Activated naive CD4-positive, alpha-beta T cell treated with anti-CD3 and anti-CD28 coated beads, Interleukin-2, amount 50 U/mL, for 24 hours (primary cell): Measurements from ENCODE around the gene NEK10.
"Not testable (repeated sequence)": the region's sequence is repeated elsewhere in the genome, so short reads cannot be mapped to it uniquely, and the experiment has no call there.

Experiments
- H3K27ac Mint-ChIP-seq: one replicate; pipeline ENCODE4 v1.8.0; 2021; ENCODE audit warnings: mild to moderate bottlenecking, mixed read lengths
- H3K27me3 Mint-ChIP-seq: one replicate; pipeline ENCODE4 v1.8.0; 2021; ENCODE audit warnings: mixed read lengths
- H3K36me3 Mint-ChIP-seq: one replicate; pipeline ENCODE4 v1.8.0; 2021; ENCODE audit warnings: mixed read lengths
- H3K4me1 Mint-ChIP-seq: one replicate; pipeline ENCODE4 v1.8.0; 2021; ENCODE audit warnings: mixed read lengths
- H3K4me3 Mint-ChIP-seq: one replicate; pipeline ENCODE4 v1.8.0; 2021; ENCODE audit warnings: mild to moderate bottlenecking, mixed read lengths
- H3K9me3 Mint-ChIP-seq: one replicate; pipeline ENCODE4 v1.8.0; 2021; ENCODE audit warnings: mixed read lengths

The NEK10 gene

DNA sequence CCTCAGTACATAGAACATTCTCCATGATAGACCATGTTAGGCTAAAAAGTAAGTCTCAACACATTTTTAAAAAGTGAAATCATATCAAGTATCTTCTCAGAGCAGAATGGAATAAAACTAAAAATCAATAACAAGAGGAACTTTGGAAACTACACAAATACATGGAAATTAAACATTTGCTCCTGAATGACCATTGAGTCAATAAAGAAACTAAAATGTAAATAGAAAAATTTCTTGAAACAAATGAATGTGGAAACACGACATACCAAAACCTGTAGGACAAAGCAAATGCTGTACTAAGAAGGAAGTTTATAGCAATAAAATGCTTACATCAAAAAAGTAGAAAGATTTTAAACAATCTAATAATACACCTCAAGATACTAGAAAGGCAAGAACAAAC lies 33.6 kb downstream of the NEK10 start:
- no peak overlapping the region for H3K27ac Mint-ChIP-seq
- H3K27me3 Mint-ChIP-seq, result peaks cover 6% of the 10 kb centered on the region
- H3K9me3 Mint-ChIP-seq, result no peaks in the 10 kb centered on the region
- H3K4me1 Mint-ChIP-seq, result no peaks in the 10 kb centered on the region
- H3K4me3 Mint-ChIP-seq, result no peak overlapping the region
- peaks cover 3% of the 10 kb centered on the region for H3K36me3 Mint-ChIP-seq

- no peak overlapping the region for H3K4me3 Mint-ChIP-seq
- no peaks in the 10 kb centered on the region for H3K9me3 Mint-ChIP-seq
- no peak overlapping the region for H3K27ac Mint-ChIP-seq
Measured at GRCh38 chr3:27333843-27334242, 35.3 kb downstream of the NEK10 start.

GRCh38 chr3:27328982-27329762 lies 40.0 kb downstream of the NEK10 start:
- H3K27ac Mint-ChIP-seq, H3K4me3 Mint-ChIP-seq, H3K9me3 Mint-ChIP-seq, H3K27me3 Mint-ChIP-seq, H3K36me3 Mint-ChIP-seq, H3K4me1 Mint-ChIP-seq: not testable (repeated sequence)

More at GRCh38 chr3:27333843-27334242, 35.3 kb downstream of the NEK10 start:
- H3K4me1 Mint-ChIP-seq, result no peaks in the 10 kb centered on the region
- peaks cover 6% of the 10 kb centered on the region for H3K27me3 Mint-ChIP-seq
- H3K36me3 Mint-ChIP-seq, result peaks cover 3% of the 10 kb centered on the region

DNA sequence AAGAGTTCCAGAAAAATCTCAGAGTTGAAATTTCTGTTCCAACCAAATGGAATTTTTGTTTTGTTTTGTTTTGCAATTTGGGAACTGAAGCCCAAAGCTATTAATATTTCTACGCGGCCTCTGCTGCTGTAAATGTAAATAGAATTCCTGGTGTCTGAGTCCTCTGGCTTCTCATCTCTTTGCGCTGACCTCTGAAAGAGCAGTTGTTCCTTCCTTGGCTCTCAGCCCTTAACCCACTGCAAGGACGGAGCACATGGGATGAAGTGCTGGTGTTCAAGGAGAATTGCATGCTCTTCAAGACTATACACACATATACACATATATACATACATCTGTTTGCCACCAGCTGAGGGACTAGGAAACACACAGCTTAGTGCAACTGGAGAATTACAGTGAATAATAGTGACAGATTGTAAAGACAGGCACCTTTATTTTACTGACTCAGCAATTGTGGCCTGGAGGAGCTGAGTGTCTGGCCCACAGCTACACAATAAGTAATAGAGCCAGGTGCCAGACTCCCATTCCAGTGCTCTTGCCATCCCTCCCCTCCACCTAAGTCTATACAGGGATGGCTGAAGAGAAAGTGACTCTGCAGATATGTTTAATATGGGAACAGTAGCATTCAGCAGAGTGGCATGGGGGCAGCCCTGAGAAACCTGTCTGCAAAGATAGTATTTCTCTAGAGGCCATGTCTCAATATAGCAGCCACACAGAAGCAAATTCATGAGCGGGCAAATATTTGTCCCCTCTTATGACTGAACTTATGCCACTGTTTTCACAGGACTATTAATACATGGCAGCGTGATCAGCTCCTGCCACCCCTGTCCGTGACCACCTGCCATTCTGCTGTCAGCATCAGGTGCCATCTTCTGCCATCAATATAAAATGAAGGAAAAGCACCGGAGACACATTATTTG lies 42.3 kb downstream of the NEK10 start:
- no peak overlapping the region for H3K4me3 Mint-ChIP-seq
- no peaks in the 10 kb centered on the region for H3K27me3 Mint-ChIP-seq
- no peak overlapping the region for H3K27ac Mint-ChIP-seq
- peaks cover 7% of the 10 kb centered on the region for H3K9me3 Mint-ChIP-seq
- no peaks in the 10 kb centered on the region for H3K36me3 Mint-ChIP-seq
- no peaks in the 10 kb centered on the region for H3K4me1 Mint-ChIP-seq

DNA sequence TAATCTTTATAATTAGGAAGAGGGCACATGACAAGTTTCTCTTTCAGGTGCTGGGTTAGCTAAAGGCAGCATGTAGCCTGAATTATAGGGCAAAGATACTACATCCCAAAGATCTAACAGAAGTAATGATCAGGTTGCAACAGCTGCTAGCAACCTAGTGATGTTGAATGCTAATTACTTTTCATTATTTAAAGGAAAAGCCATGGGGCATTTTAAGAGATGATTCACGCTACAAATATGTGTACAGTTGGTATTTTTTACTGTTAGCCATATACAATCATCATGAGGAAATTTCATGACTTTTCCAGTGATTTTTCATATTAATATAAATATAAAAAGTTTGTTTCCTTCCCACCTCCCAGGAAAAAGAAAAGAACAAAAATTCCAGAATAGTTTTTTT lies 43.0 kb downstream of the NEK10 start:
- no peak overlapping the region for H3K27ac Mint-ChIP-seq
- no peak overlapping the region for H3K4me3 Mint-ChIP-seq
- peaks cover 7% of the 10 kb centered on the region for H3K9me3 Mint-ChIP-seq
- H3K4me1 Mint-ChIP-seq, result no peaks in the 10 kb centered on the region
- H3K36me3 Mint-ChIP-seq, result no peaks in the 10 kb centered on the region
- no peaks in the 10 kb centered on the region for H3K27me3 Mint-ChIP-seq

DNA sequence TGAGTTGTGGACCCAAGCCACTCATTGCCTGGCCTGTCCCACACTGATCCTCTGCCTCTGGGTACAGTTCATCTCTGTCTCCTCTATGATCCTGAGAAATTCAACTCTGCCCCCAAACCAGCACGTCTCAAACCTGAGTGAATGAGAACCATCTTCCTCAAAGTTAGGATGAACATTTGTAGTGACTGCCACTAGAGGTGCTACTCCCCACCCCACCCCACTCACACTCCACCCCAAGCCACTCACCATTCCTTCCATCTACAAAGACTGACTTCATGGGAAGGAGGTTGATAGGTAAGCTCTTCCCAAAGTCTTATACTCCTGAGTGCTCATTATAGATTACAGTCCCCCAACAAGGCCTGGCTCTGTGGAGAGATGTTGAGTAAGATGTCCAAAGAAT lies 43.8 kb downstream of the NEK10 start:
- Mint-ChIP-seq H3K27ac (no peak overlapping the region), H3K9me3 (peaks cover 7% of the 10 kb centered on the region), H3K4me1 (no peaks in the 10 kb centered on the region), H3K36me3 (no peaks in the 10 kb centered on the region), H3K4me3 (no peak overlapping the region), H3K27me3 (no peaks in the 10 kb centered on the region)

DNA sequence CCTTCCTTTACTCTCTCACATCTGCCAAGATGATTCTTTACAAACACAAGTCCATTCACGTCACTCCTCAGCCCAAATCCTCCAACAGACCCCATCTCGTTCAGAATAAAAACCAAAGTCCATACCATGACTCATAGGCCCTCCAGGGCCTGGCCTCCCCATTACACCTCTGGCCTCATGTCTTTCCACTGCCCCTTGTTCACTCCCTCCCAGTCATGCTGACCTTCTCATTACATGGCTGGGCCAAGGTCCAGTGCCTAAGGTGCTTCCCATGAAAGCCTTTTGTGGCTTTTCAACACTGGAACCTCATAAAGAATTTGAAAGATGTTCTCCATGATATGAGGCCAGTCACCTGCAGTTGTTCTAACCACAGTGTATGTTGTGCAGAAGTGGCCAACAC lies 44.5 kb downstream of the NEK10 start:
- no peak overlapping the region for H3K27ac Mint-ChIP-seq
- no peaks in the 10 kb centered on the region for H3K27me3 Mint-ChIP-seq
- H3K4me1 Mint-ChIP-seq, result no peaks in the 10 kb centered on the region
- H3K9me3 Mint-ChIP-seq, result peaks cover 7% of the 10 kb centered on the region
- H3K4me3 Mint-ChIP-seq, result no peak overlapping the region
- H3K36me3 Mint-ChIP-seq, result no peaks in the 10 kb centered on the region

GRCh38 chr3:27323087-27323570 lies 46.1 kb downstream of the NEK10 start:
- Mint-ChIP-seq H3K27ac (no peak overlapping the region), H3K4me1 (no peaks in the 10 kb centered on the region), H3K36me3 (no peaks in the 10 kb centered on the region), H3K9me3 (peaks cover under 1% of the 10 kb centered on the region), H3K4me3 (no peak overlapping the region), H3K27me3 (no peaks in the 10 kb centered on the region)

- Mint-ChIP-seq H3K36me3 (no peaks in the 10 kb centered on the region), H3K27ac (no peak overlapping the region), H3K9me3 (no peaks in the 10 kb centered on the region), H3K27me3 (no peaks in the 10 kb centered on the region), H3K4me1 (no peaks in the 10 kb centered on the region), H3K4me3 (no peak overlapping the region)
Measured at GRCh38 chr3:27322634-27323033, 46.5 kb downstream of the NEK10 start.

DNA sequence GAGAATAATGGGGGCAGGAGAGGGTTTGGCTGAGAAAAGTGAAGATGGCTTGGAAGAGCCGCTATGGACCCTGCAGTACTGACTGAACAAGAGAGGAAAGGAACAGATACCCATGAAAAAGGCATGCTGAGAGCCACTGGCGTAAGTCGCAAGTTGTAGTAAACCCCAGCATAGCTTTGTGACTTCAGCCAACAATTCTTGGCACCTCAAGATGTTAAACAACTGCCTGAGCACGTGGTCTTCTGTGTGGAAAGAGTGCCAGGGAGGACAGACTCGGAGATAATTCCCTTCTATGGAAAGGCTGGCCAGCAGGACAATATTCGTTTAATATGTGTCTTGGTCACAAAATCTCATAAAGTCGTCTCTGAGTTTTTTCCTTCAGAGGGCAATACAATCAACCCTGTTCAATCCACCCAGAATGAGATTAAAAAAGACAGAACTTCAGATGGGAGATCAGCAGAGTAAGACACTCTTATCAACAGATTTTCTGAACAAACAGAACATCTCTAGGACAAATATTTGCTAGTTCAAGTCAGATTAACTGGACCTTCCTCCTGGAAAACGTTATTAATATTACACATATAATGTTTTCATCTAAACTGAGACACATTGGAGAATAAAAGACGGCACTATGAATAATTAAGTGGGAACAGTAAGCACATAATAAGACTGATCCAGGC lies 49.2 kb downstream of the NEK10 start:
- no peak overlapping the region for H3K4me3 Mint-ChIP-seq
- H3K36me3 Mint-ChIP-seq, result no peaks in the 10 kb centered on the region
- H3K27me3 Mint-ChIP-seq, result no peaks in the 10 kb centered on the region
- H3K27ac Mint-ChIP-seq, result no peak overlapping the region
- H3K9me3 Mint-ChIP-seq, result no peaks in the 10 kb centered on the region
- no peaks in the 10 kb centered on the region for H3K4me1 Mint-ChIP-seq

DNA sequence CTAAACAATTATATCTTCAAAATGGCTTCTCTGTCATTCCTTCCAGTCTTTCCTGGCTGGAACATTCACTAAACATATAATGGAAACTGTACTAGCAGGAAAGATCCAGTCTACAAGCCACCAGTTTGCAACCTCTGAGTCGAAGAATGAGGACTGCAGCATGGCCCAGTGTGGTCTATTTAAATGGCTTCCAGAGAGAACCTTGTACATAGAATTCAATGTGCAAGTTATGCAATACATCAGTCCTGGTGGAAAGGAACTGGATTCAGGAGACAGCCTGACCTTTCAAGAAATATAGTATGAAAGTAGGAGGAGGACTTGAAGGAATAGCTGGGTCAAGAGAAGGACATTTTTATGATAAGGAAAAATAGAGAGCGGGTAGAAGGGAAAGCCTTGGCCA lies 49.9 kb downstream of the NEK10 start:
- no peak overlapping the region for H3K27ac Mint-ChIP-seq
- H3K4me1 Mint-ChIP-seq, result no peaks in the 10 kb centered on the region
- no peaks in the 10 kb centered on the region for H3K36me3 Mint-ChIP-seq

DNA sequence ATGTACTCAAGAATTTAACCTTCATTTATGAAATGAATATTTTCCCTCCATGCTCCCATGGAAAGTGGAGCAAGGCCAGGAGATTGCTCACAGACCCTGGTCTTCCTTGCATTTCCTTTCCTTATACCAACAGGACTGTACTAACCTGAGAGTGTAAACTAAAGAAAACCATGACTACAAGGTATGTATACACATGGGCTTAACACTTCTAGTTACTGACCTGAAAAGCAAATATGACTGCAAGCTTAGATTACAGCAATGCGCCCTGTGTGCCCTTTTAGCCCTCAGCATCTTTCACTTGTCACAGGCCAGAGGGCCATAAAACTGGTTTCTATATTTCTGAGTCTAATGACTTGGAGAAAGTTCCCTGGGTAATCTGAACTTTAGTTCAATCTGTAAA lies 52.1 kb downstream of the NEK10 start:
- H3K27me3 Mint-ChIP-seq, result no peaks in the 10 kb centered on the region
- no peaks in the 10 kb centered on the region for H3K9me3 Mint-ChIP-seq
- no peak overlapping the region for H3K27ac Mint-ChIP-seq
- H3K36me3 Mint-ChIP-seq, result no peaks in the 10 kb centered on the region
- no peaks in the 10 kb centered on the region for H3K4me1 Mint-ChIP-seq
- H3K4me3 Mint-ChIP-seq, result no peak overlapping the region

More for the DNA sequence above, 49.9 kb downstream of the NEK10 start:
- no peaks in the 10 kb centered on the region for H3K9me3 Mint-ChIP-seq
- no peak overlapping the region for H3K4me3 Mint-ChIP-seq
- H3K27me3 Mint-ChIP-seq, result no peaks in the 10 kb centered on the region

DNA sequence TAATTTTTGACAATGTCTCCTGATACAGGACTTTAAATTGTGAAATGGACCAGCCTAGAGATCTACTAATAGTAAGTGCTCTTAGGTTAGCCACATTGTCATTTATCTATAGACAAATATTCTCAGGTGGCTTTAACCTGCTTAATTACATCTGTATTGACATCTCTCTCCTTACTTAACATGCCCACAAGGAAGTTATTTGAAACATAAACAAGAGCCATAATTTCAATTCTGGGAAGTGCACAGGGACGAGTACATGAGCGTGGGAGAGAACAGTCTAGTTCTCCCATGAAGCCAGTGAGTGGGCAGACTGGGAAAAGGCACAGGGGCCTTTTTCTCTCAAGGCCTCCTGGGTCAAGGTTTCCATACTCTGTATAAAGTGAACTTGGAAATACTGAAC lies 54.2 kb downstream of the NEK10 start:
- no peaks in the 10 kb centered on the region for H3K9me3 Mint-ChIP-seq
- H3K4me3 Mint-ChIP-seq, result no peak overlapping the region
- H3K27me3 Mint-ChIP-seq, result peaks cover 2% of the 10 kb centered on the region
- H3K36me3 Mint-ChIP-seq, result no peaks in the 10 kb centered on the region
- no peak overlapping the region for H3K27ac Mint-ChIP-seq
- no peaks in the 10 kb centered on the region for H3K4me1 Mint-ChIP-seq

- no peak overlapping the region for H3K27ac Mint-ChIP-seq
- peaks cover 2% of the 10 kb centered on the region for H3K27me3 Mint-ChIP-seq
- H3K9me3 Mint-ChIP-seq, result no peaks in the 10 kb centered on the region
- no peaks in the 10 kb centered on the region for H3K4me1 Mint-ChIP-seq
- no peaks in the 10 kb centered on the region for H3K36me3 Mint-ChIP-seq
- H3K4me3 Mint-ChIP-seq, result no peak overlapping the region
Measured at GRCh38 chr3:27312044-27312668, 57.0 kb downstream of the NEK10 start.

DNA sequence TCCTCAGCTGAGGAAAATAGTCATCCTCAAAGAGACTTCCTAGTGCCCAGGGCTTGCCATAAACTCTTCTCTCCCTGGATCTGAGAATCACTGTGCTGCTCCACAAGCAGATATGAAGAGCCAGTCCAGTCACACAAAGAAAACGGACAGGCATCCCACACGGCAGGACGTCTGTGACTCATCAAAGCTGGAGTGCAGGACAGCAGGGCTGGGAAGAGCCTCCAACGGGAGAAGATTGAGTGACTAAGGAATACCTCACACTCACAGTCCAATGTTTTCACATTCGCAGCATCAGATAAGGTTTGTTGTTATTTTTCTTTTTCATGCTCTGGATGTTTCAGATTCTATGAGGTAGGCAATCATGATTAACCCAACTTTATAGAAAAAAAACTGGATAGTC lies 57.8 kb downstream of the NEK10 start:
- Mint-ChIP-seq H3K4me1 (no peaks in the 10 kb centered on the region), H3K36me3 (no peaks in the 10 kb centered on the region), H3K9me3 (no peaks in the 10 kb centered on the region), H3K27ac (no peak overlapping the region), H3K27me3 (peaks cover 2% of the 10 kb centered on the region), H3K4me3 (no peak overlapping the region)
